Cerebellar cortex (tissue), 1 donor: ENCODE data around the gene PLEKHM3.

Experiments
- DNase-seq: peaks from one replicate; pipeline ENCODE4 v3.0.0-alpha.2; 2015; ENCODE audit warnings: low spot score

The PLEKHM3 gene

GRCh38 chr2:207883002-207883780, 142.1 kb downstream of the PLEKHM3 start:
- no peak for DNase-seq

- peak; percentile 68 for DNase-seq
Measured at GRCh38 chr2:207881902-207882301, 143.4 kb downstream of the PLEKHM3 start.

GRCh38 chr2:207879536-207879935, 145.8 kb downstream of the PLEKHM3 start:
- DNase-seq: peak; percentile 37

GRCh38 chr2:207876842-207877535, 148.3 kb downstream of the PLEKHM3 start:
- DNase-seq: no peak

GRCh38 chr2:207875473-207876212, 149.7 kb downstream of the PLEKHM3 start:
- no peak for DNase-seq

- DNase-seq: no peak
Measured at GRCh38 chr2:207873794-207874193, 151.5 kb downstream of the PLEKHM3 start.

GRCh38 chr2:207871911-207872310, 153.4 kb downstream of the PLEKHM3 start:
- DNase-seq: peak; percentile 75

GRCh38 chr2:207871506-207871905, 153.8 kb downstream of the PLEKHM3 start:
- DNase-seq: no peak

- no peak for DNase-seq
Measured at GRCh38 chr2:207870814-207871213, 154.5 kb downstream of the PLEKHM3 start.

GRCh38 chr2:207869784-207870778, 155.2 kb downstream of the PLEKHM3 start:
- DNase-seq: no peak

- no peak for DNase-seq
Measured at GRCh38 chr2:207868855-207869596, 156.3 kb downstream of the PLEKHM3 start.

- no peak for DNase-seq
Measured at GRCh38 chr2:207867905-207868304, 157.4 kb downstream of the PLEKHM3 start.

- DNase-seq: no peak
Measured at GRCh38 chr2:207867056-207867455, 158.3 kb downstream of the PLEKHM3 start.

- no peak for DNase-seq
Measured at GRCh38 chr2:207865210-207865609, 160.1 kb downstream of the PLEKHM3 start.

GRCh38 chr2:207863345-207863744, 162.0 kb downstream of the PLEKHM3 start:
- DNase-seq: no peak

- DNase-seq: no peak
Measured at GRCh38 chr2:207861789-207862188, 163.5 kb downstream of the PLEKHM3 start.

- no peak for DNase-seq
Measured at GRCh38 chr2:207860685-207861084, 164.6 kb downstream of the PLEKHM3 start.

- no peak for DNase-seq
Measured at GRCh38 chr2:207855591-207855990, 169.7 kb downstream of the PLEKHM3 start.

- no peak for DNase-seq
Measured at GRCh38 chr2:207854484-207855440, 170.6 kb downstream of the PLEKHM3 start.

- DNase-seq: no peak
Measured at GRCh38 chr2:207852791-207853190, 172.5 kb downstream of the PLEKHM3 start.
